Measurements from ENCODE around the gene MKLN1. TPM values are rescaled to one million over a fixed set of nuclear protein-coding genes. Genes with fewer than 3 reads are reported as not detected.

The MKLN1 gene
- total and polyA plus RNA-seq, 2 of the 13 experiments (the other 11 are each of a cell fraction or from before 2014, with no cell fraction given) = 33.6 to 43.5 TPM

DNA sequence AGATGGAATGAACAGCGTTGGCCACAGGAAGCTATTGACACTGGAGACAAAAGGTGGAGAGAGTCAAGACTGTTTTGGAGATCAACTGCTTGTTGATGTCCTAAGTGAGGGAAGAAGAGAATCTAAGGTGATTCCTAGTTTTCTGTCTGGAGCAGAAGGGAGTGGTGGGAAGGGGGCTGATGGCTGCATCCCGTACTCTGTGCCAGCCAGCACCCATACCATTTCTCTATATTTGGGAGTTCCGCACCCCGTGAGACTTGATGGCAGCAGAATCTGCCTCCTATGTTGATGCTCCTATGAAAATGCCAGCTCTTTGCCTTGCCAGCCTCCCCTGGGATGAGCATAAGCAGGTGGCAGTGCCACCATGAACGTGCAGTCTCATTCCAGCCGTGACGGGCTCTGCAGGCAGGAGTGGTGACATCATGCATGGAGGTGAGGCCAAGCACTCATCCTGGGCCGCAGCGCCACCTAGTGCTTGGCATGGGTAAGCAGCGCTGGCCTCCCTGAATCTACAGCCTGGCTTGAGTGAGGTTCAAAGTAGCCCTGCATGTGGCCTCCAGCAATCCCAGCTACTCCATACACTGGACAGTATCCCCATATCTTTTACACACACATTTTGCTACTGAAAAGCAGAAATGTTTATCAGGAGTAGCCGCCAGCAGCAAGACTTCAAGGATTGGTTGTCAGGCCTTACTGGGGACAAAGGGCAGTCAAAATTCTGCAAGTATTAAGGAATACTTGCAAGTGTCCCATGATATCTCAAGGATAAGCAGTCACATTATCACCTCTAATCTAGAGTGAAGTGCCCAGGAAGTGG is 185.8 kb downstream of the MKLN1 start (continued):
- no peak for TF ChIP-seq ZNF670 (CRISPR knock-in tag; IDR thresholded peaks at IDR 0.05; ENCODE audit: borderline replicate concordance)
- no peak for TF ChIP-seq ATF1 (CRISPR knock-in tag; IDR thresholded peaks at IDR 0.05)
- TF ChIP-seq, protein P1, sequence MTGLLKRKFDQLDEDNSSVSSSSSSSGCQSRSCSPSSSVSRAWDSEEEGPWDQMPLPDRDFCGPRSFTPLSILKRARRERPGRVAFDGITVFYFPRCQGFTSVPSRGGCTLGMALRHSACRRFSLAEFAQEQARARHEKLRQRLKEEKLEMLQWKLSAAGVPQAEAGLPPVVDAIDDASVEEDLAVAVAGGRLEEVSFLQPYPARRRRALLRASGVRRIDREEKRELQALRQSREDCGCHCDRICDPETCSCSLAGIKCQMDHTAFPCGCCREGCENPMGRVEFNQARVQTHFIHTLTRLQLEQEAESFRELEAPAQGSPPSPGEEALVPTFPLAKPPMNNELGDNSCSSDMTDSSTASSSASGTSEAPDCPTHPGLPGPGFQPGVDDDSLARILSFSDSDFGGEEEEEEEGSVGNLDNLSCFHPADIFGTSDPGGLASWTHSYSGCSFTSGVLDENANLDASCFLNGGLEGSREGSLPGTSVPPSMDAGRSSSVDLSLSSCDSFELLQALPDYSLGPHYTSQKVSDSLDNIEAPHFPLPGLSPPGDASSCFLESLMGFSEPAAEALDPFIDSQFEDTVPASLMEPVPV (CRISPR knock-in tag; IDR thresholded peaks at IDR 0.05) = no peak
- no peak for TF ChIP-seq NCOA1 (CRISPR knock-in tag; IDR thresholded peaks at IDR 0.05)
- TF ChIP-seq GATA4 (IDR thresholded peaks at IDR 0.05; ENCODE audit: borderline replicate concordance, low read depth) = no peak
- no peak for TF ChIP-seq MAFG (CRISPR knock-in tag; IDR thresholded peaks at IDR 0.05)
- TF ChIP-seq BORCS8-MEF2B (CRISPR knock-in tag; IDR thresholded peaks at IDR 0.05) = 0 out of 2 replicates have a peak, but pooled peaks have one; percentile 13
- TF ChIP-seq TEAD3 (CRISPR knock-in tag; optimal IDR thresholded peaks at IDR 0.05; ENCODE audit: borderline replicate concordance) = peak; percentile 99
- TF ChIP-seq ZNF605 (CRISPR knock-in tag; IDR thresholded peaks at IDR 0.05) = 0 out of 2 replicates have a peak, but pooled peaks have one; percentile 43
- TF ChIP-seq, protein P2, sequence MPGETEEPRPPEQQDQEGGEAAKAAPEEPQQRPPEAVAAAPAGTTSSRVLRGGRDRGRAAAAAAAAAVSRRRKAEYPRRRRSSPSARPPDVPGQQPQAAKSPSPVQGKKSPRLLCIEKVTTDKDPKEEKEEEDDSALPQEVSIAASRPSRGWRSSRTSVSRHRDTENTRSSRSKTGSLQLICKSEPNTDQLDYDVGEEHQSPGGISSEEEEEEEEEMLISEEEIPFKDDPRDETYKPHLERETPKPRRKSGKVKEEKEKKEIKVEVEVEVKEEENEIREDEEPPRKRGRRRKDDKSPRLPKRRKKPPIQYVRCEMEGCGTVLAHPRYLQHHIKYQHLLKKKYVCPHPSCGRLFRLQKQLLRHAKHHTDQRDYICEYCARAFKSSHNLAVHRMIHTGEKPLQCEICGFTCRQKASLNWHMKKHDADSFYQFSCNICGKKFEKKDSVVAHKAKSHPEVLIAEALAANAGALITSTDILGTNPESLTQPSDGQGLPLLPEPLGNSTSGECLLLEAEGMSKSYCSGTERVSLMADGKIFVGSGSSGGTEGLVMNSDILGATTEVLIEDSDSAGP (CRISPR knock-in tag; IDR thresholded peaks at IDR 0.05; ENCODE audit: borderline replicate concordance) = peak; percentile 55
- no peak for TF ChIP-seq PRPF4 (IDR thresholded peaks at IDR 0.05; ENCODE audit: low read depth, low read length, poor library complexity, severe bottlenecking)
- peak; percentile 54 for TF ChIP-seq SMC3 (IDR thresholded peaks at IDR 0.05; ENCODE audit: low read length)
- TF ChIP-seq, protein P3, sequence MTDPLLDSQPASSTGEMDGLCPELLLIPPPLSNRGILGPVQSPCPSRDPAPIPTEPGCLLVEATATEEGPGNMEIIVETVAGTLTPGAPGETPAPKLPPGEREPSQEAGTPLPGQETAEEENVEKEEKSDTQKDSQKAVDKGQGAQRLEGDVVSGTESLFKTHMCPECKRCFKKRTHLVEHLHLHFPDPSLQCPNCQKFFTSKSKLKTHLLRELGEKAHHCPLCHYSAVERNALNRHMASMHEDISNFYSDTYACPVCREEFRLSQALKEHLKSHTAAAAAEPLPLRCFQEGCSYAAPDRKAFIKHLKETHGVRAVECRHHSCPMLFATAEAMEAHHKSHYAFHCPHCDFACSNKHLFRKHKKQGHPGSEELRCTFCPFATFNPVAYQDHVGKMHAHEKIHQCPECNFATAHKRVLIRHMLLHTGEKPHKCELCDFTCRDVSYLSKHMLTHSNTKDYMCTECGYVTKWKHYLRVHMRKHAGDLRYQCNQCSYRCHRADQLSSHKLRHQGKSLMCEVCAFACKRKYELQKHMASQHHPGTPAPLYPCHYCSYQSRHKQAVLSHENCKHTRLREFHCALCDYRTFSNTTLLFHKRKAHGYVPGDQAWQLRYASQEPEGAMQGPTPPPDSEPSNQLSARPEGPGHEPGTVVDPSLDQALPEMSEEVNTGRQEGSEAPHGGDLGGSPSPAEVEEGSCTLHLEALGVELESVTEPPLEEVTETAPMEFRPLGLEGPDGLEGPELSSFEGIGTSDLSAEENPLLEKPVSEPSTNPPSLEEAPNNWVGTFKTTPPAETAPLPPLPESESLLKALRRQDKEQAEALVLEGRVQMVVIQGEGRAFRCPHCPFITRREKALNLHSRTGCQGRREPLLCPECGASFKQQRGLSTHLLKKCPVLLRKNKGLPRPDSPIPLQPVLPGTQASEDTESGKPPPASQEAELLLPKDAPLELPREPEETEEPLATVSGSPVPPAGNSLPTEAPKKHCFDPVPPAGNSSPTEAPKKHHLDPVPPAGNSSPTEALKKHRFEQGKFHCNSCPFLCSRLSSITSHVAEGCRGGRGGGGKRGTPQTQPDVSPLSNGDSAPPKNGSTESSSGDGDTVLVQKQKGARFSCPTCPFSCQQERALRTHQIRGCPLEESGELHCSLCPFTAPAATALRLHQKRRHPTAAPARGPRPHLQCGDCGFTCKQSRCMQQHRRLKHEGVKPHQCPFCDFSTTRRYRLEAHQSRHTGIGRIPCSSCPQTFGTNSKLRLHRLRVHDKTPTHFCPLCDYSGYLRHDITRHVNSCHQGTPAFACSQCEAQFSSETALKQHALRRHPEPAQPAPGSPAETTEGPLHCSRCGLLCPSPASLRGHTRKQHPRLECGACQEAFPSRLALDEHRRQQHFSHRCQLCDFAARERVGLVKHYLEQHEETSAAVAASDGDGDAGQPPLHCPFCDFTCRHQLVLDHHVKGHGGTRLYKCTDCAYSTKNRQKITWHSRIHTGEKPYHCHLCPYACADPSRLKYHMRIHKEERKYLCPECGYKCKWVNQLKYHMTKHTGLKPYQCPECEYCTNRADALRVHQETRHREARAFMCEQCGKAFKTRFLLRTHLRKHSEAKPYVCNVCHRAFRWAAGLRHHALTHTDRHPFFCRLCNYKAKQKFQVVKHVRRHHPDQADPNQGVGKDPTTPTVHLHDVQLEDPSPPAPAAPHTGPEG (CRISPR knock-in tag; IDR thresholded peaks at IDR 0.05) = no peak
- TF ChIP-seq, protein P4, sequence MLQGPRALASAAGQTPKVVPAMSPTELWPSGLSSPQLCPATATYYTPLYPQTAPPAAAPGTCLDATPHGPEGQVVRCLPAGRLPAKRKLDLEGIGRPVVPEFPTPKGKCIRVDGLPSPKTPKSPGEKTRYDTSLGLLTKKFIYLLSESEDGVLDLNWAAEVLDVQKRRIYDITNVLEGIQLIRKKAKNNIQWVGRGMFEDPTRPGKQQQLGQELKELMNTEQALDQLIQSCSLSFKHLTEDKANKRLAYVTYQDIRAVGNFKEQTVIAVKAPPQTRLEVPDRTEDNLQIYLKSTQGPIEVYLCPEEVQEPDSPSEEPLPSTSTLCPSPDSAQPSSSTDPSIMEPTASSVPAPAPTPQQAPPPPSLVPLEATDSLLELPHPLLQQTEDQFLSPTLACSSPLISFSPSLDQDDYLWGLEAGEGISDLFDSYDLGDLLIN (CRISPR knock-in tag; IDR thresholded peaks at IDR 0.05; ENCODE audit: borderline replicate concordance) = no peak
- TF ChIP-seq ZSCAN29 (CRISPR knock-in tag; conservative IDR thresholded peaks at IDR 0.05) = no peak
- TF ChIP-seq ZNF383 (CRISPR knock-in tag; IDR thresholded peaks at IDR 0.05; ENCODE audit: borderline replicate concordance) = no peak
- TF ChIP-seq ZNF792 (CRISPR knock-in tag; IDR thresholded peaks at IDR 0.05) = no peak
- TF ChIP-seq ZIK1 (CRISPR knock-in tag; IDR thresholded peaks at IDR 0.05; ENCODE audit: borderline replicate concordance, low read depth) = 0 out of 2 replicates have a peak, but pooled peaks have one; percentile 40
- no peak for TF ChIP-seq RFXANK (CRISPR knock-in tag; IDR thresholded peaks at IDR 0.05)

All from HepG2 (cell line).